HG03135 (cell line): ENCODE results near the gene PASK.
"Not testable (repeated sequence)": the region's sequence is repeated elsewhere in the genome, so short reads cannot be mapped to it uniquely, and the experiment has no call there.

Experiments used
- ATAC-seq: cut with Tn5 transposase; IDR thresholded peaks from one replicate; pipeline ENCODE4 v1.9.1; 2021; ENCODE audit warnings: mild to moderate bottlenecking, moderate library complexity; ENCODE audit not compliant: unreplicated experiment

PASK gene

DNA sequence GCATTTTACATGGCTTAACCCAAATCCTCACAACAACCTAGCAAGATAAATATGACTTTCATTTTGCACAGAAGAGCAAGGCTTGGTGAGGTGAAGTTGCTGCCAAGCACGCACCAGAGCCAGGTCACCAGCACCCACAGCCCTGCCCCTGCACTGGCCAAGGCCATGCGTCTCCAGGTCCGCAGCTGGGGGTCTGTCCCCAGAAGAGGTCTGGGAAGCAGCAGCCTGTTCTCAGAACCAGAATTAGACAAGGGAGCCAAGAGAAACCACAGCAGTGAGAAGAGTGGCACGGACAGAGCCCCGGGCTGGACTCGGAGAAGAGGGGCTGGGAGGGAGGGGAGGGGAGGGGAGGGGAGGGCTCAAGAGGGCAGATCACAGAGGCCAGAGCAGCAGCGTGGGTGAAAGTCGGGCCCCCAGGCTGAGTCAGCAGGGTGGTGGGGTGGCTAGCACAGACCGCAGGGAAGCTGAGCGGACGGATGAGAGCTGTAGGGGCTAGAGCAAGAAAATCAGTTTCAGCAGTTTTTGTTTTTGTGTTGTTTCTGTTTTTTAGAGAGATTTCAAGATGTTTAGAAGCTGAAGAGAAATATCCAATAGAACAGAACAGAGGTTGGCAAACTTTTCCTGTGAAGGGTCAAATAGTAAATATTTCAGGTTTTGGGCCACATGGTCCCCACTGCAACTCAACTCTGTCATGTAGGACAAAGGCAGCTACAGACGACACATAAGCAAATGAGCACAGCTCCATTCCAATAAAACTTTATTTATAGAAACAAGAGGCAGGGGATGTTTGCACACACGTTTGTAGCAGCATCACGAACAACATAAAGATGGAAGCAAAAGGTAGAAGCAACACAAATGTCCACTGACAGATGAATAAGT lies 39.8 kb downstream of the PASK start:
- no peak for ATAC-seq

DNA sequence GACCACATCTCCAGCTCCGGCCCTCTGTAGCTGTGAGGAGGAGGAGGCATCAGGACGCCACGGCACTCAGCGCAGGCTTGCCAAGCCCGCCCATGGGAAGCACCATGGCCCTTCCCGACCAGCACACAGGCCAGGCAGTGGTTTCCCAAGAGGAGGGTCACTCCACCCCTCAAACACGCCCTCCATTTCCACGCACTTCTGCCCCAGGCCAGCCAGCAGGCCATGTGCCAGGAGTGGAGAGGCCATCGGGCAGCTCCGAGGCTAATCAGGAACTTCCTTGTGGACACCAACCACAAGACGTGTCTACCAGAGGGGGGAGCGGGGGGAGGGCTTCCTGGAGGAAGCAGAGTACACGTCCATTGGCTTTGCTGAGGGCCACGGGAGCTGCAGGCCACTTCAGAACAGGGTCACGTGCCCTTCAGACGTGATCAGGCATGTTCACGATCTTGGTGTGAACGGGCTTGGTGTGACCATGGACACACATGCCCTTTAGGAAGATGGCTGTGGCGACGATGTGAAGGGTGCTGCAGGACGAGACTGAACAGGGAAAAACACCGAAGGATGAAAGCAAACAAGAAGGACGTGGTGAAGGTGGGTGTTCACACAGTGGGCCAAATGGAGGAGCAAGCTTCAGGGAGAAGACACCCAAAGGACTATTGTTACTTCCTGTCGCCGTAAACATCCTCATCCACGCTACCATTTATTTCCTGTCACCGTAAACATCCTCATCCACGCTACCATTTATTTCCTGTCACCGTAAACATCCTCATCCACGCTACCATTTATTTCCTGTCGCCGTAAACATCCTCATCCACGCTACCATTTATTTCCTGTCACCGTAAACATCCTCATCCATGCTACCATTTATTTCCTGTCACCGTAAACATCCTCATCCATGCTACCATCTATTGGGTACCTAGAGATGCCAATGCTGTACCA lies 40.7 kb downstream of the PASK start:
- no peak for ATAC-seq

DNA sequence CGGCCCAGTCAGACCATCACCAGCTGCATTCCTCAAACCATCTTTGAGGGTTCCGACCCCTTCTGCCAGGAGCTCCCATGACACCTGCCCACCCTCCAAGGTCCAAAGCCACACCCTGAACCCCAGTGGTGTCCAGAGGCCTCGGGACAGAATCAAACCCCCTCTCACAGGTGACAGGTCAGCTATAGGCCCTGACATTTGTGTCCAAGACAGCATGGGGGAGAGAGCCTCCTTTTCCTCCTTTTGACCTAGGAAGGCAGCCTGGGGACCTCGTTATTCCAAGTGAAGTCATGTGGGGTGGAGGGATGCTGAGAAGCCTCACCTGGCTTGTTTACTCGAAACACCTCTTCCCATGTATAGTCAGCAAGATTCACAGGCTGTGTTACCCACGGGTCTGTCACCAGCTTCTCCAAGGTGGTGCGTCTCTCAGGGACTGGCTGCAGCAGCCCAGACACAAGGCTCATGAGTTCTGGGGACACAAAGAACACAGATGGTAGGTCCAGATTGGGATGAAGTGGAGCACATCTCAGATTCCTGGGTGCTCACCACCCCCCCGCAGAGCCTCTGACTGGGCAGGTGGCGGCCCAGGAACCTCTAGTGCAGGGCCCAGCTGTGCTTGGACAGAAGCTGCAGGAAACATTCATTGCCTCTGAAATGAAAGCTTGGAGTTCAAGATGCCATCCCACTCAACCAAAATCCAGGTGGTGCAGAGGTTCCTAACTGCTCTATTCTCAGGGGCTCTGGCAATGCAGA lies 42.1 kb downstream of the PASK start:
- no peak for ATAC-seq

DNA sequence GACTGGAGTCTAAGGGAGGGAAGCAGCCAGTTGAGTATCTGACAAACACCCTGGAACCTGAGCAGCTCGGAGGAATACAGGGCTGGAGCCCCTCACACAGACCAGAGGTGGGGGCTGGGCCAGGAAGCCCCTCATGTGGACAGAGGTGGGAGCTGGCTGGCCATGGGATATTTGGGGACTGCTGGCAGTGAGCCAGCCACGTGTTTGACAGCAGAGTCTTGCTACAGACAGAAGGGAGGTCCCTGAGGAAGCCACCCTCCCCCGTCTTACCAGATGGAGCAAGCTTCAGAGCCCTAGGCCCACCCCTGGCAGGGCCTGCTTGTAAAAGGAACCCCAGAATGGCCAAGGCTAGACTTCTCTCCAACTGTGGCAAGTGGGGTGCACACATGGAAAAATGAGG lies 43.6 kb downstream of the PASK start:
- no peak for ATAC-seq

DNA sequence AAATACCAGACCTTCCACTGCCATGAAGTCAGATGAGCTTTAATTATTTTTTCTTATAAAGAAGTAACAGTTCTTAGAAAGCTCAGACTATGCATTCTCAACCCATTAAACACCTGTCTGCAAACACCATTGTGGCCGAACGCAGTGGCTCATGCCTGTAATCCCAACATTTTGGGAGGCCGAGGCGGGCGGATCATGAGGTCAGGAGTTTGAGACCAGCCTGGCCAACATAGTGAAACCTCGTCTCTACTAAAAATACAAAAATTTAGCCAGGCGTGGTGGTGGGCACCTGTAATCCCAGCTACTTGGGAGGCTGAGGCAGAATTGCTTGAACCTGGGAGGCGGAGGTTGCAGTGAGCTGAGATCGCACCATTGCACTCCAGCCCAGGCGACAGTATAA lies 44.7 kb downstream of the PASK start:
- not testable (repeated sequence) for ATAC-seq

DNA sequence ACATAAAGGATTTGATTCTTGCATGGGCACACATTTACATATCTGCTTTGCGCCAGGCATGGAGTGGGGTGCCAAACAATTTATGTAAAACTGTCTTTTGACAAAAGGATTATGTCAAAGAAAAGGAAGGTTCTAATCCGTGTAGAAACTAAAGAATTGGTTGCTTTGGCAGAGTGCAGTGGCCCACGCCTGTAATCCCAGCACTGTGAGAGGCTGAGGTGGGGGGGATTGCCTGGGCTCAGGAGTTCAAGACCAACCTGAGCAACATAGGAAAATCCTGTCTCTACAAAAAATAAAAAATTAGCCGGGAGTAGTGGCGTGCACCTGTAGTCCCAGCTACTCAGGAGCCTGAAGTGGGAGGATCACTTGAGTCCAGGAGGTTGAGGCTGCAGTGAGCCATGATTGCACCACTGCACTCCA lies 46.1 kb downstream of the PASK start:
- ATAC-seq = no peak

DNA sequence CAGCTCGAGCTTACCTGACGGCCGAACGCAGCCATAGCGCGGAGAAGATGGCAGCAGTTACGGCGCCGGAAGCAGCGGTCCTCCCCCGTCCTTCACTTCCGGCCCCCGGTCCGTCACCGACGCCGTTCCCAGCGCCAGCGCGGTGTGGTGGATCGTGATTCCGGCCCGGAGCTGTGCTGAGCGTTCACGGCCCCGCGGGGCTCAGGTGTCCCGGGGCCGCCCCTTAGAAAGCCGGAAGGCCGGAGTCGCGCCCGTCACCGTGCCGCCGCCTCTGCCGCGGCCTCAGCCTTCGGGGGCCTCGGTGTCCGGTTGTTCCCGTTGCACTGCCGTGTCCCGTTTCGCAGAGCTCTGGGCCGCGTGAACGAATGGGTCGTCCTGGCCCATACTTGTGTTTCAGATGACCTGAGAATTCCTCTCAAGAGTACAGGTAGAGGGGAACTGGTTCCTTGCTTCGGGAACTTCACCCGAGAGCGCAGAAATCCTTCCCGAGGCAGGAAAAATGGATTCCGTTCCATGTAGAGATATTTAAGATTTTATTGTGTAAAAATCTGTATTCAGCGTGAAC lies 47.0 kb downstream of the PASK start, which contains the start of gene MTERF4:
Gene MTERF4, minus strand, starts transcription at position 49 of the 565 bp plus-strand sequence. Its CDS starts 14 bp downstream, at position 35.
- ATAC-seq = peak; percentile 81

DNA sequence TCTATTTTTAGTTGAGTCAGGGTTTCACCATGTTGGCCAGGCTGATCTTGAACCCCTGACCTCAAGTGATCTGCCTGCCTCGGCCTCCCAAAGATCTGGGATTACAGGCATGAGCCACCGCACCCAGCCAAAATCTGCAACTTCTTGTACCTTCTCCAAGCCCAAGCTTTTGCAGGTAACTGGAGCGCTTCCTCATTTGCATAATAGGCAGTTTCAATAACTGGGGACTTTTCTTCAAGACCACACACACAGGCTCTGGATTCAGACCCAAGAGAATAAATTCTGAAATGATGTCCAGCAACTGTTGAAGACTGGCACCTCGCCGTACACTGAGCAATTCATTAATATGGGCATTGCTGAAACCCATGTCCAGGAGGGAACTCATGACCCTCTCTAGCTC lies 50.0 kb downstream of the PASK start:
- ATAC-seq = no peak

DNA sequence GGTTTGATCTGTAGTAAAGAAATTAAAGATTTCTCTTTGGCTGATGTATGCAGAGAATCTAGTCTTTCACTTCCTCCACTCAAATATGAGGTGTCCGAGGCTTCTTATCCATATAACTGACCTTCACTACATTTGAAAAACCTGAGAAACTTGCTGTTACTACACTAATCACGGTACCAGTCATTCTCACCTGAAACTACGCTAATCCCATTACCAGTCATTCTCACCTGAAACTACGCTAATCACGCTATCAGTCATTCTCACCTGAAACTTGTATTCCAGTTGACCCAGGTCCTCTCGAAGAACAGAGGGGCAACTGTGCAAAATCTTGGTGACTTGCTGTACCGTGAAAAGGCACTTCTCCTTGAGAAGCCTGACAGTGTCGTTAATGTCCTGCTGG lies 52.3 kb downstream of the PASK start:
- ATAC-seq = no peak

DNA sequence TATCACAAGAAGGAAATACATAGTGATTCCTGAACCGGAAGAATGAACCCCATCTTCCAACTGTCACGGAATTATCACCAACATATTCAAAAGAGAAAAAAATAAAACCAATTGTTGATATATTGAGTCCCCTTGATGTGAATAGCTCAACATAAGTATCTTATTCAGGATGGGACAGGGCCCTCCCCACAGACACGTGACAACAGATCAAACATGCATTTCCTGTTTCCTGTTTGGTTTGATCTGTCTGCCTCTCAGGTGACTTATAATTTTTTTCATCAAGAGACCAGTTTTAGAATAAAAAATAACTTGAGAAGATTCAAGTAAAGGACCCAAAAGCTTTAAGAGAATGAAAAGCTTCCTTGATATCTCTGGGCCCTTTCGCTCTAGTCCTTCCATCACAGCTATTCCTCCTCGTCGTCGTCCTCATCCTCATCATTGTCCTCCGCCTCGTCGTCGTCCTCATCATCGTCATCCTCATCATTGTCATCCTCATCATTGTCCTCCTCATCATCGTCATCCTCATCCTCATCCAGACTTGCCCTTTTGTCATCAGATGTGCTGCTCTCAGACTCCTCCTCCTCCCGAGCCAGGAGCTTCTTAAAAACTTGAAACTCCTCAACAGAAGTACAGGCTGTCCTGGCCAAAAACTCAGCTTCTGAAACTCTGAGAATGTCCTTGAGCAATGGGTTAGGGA lies 53.5 kb downstream of the PASK start:
- ATAC-seq = no peak

DNA sequence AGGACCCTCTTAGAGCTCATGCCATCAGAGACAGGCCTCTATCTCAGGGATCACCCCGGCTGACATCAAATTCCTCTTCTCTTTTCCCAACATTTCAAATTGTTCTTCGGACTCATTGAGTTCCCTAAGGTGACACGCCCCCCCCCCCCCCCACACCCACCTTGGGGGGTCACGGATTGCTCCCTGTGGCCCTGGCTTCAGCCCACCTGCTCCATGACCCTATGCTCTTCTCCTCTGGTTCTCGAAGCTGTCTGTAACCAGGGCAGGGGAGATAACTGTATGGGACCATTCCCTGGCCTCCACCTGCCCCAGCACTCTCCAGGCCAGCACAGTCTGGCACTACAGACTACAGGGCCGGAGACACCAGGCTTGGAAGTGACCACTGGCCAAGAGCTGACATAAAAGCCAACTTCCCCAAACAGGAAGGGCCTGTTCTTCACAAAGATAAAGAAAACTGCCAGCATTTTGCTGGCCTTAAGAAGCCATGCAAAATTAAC lies 54.3 kb downstream of the PASK start:
- ATAC-seq = no peak

DNA sequence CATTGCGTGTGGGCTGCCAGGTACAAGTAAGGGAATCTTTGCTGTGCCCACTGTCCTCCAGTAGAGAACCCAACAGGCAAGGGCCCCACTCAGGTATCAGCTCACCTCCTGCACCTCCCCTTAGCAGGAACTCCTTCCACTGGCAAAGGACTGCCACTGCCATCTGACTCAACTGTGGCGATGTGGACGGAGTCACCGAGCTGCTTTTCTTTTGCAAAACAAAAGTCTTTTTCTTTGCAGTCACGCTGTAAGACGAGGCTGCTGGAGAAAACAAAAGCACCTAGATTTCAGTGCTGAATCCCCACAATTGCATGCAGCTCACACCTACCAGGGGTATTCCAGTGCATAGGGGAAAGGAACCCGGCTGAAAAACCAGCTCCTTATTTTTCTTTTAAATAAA lies 55.1 kb downstream of the PASK start:
- ATAC-seq = no peak

DNA sequence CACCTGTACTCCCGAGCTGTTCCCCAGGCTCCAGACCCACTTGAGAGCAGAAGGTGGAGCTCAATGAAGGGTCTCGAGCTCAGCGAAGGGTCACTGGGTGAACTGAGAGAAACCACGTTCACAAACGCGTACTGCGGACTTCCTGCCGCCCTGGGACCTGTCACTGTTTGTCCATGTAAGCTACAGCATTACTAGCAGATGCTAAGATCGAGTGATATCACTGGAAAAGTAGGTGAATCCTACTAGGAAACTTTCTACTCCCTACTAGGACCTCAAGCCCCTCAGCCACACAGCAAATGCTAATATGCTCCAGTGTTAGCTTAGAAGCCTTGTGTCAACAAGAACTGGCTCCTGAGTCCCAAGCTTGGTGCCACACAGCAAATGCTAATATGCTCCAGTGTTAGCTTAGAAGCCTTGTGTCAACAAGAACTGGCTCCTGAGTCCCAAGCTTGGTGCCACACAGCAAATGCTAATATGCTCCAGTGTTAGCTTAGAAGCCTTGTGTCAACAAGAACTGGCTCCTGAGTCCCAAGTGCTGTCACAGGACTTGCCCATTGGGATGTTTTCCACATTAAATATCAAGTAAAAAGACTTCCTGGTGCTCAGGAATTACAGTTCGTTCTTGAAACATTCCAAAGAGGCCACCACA lies 56.0 kb downstream of the PASK start:
- ATAC-seq = not testable (repeated sequence)

DNA sequence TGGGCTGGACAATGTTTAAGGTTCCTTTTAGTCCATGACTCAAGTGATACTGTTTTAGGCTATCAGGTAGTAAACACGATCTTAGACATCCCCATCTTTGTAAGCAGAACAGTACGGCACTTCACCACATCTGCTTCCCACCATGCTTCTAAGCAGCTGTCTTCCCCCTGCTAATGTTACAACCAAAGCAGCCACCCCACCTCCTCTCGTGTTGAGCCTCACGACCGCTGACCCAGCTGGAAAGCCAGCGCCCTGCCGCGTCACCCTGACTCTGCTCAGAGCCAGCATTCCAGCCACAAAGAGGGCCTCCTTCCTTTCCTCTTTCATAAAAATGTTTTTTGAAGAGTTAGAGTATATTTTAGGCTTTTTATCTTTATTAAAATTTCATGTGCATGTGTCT lies 56.6 kb downstream of the PASK start:
- ATAC-seq = no peak

DNA sequence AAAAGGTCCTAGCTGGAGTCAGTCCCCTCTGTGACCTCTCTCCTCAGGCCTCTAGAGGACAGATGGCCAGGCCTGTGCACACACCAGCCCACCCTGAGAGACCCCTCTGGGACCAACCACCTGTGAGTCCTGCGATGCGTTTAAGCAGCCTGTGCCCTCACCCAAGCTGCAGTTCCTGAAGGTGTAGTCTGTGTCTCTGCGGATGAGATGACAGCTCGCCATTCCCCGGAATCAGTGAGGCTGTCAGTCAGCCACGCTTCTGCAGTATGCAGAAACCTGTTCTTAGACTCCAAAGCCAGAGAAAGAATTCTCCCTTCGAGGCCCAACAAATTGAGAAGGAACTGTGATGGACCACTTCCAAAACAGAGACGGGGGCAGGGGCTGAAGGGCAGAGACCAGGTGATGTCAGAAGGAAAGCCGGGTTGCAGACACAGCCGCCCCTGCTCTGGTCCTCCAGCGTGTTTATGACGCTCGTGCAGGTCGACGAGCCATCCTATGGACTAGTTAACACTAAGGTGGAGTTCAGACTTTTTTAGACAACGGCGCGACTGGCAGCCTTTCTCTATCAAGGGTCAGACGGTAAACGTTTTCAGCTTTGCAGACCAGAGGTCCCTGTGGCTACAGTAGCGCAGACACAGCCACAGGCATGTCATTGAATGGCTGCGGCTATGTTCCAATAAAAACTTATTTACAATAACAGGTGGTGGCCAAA lies 57.4 kb downstream of the PASK start:
- no peak for ATAC-seq

DNA sequence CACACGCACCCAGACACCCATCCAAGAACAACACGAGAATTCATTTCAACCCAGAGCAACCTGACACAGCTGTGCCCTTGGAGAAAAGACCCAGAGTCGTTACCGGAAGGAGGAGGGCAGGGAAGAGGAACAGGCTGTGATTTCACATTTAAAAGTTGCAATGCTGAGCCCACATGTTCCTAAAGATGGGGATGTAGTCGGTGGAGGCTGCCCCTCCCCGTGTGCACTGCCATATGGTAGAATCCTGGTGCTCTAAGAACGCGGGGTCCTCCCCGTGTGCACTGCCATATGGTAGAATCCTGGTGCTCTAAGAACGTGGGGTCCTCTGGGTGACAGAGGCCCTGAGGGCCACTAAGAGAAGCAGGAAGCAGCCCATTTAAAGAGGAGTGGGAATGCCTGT lies 58.1 kb downstream of the PASK start:
- no peak for ATAC-seq

DNA sequence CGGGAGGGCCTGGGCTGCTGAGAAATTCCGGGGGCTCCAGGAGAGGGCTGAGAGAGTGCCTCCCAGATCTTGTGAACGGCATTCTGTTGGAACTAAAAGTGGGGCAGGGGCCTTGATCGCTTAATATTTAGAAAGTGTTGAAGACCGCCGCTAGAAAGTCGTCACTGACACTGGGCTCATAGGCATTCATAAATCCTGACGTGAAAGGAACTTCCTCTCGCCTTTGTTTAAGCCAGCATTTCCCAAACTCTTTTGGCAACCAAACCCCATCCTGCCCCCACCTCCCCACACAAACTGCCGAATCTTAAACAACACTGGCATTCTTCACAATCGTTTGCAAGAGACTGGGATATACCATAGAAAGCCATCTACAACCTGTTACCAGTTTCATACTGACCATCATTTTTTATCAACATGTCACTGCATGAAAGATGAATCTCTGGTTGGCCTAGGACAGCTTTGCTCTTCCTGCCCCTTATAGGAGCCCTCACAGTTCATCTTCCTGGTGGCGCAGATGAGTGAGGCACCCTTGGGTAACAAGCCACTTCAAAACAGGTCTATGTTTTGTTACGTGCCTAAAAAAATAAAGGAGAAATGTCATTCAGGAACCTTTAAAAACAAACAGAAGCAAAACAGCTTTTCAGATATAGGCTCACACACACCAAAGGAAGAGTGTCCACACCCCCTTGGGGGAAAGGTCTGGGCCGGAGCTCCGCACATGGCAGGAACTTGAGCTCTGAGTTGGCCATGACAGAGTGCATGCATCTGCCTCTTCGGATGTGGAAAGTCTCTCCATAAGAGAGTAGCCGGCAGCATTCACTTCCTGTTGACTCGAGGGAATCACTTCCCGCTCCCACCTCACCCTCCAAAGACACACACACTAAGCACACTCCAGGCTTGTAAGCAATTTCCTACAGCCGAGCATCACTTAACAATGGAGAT lies 60.2 kb downstream of the PASK start:
- no peak for ATAC-seq

DNA sequence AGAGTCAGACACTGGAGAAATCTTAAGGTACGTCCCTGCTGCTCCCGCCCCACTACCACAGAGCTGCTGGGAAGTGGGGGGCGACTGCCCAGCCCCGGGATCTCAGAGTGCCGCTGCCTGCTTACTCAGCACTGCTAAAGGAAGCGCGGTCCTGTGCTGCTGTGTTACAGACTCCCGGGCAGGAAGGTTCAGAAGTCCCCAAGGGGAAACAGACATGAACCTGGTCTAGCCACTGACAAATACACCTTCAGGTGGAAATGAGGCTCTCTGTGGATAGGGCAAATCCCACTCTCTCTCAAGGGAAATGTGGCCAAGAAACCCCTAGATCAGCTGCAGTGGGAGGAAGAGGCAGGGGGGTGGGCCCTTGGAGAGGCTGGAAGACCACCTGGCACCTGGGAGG lies 60.9 kb downstream of the PASK start:
- no peak for ATAC-seq
